ENCODE data around the gene HLA-DQA2. TPM values are rescaled to one million over a fixed set of nuclear protein-coding genes. Genes with fewer than 3 reads are reported as not detected.
"Not testable (repeated sequence)": the region's sequence is repeated elsewhere in the genome, so short reads cannot be mapped to it uniquely, and the experiment has no call there.

The HLA-DQA2 gene
- total RNA-seq, 4 donors from 2014 or later: 0.33 to 0.94 TPM; not detected in 2

DNA sequence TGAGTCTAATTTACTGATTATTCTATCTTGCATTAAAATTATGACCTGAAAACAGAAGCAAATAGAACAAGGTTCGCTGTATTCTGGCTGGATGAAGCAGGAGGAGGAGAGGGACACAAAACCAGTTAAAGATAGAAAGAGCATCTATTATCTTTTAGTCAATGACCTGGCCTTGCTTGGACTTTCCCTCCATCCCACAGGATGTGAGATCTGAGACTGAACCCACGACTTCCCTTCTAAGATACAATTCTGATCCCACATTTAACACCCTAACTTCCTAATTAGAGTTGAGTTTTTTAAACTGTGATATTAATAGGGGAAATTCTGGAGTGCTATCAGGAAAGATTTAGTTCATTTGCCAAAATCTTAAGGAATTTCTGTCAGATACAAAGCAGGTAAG is 3.1 kb upstream of the HLA-DQA2 start:
- no peak for DNase-seq
- Histone ChIP-seq H3K4me1 (no peaks in the 10 kb centered on the region), H3K27me3 (no peaks in the 10 kb centered on the region), H3K27ac (no peak overlapping the region), H3K4me3 (replicated peaks in 1 of 3) (no peak overlapping the region), H3K36me3 (no peaks in the 10 kb centered on the region), H3K9me3 (no peaks in the 10 kb centered on the region)
- TF ChIP-seq POLR2A (IDR thresholded peaks at IDR 0.05): no peak
- no peak for TF ChIP-seq CTCF (IDR thresholded peaks at IDR 0.05)
- intact Hi-C loops (cut with DNase I): no loop called here
- 54 to 57% methylated on average over 2 of the region's 2 CpGs for whole genome bisulfite sequencing, 2 donors

DNA sequence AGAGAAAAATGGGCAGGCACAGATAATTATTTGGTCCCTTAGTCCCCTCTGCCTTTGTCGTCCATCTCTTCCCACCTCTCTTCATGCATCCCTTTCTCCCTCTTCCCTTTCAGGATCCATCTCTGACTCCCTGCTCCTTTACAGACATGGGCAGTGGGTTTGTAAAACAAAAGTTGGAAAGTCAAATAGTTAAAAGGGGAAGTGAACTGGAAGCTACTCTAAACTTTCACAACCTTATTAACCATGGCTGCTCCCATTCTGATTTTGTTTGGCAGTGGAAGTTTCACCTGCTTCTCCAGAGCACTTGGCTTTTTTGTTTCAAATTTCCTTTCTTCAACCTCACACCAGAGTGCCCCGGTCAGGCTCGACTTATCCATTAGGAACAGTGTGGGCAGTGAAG is 1.2 kb downstream of the HLA-DQA2 start:
- TF ChIP-seq POLR2A (IDR thresholded peaks at IDR 0.05) (no peak), CTCF (IDR thresholded peaks at IDR 0.05) (no peak)
- no peaks in the 10 kb centered on the region for H3K4me1 ChIP-seq
- WGBS, 2 donors: 61 to 77% methylated on average over 3 of the region's 3 CpGs

DNA sequence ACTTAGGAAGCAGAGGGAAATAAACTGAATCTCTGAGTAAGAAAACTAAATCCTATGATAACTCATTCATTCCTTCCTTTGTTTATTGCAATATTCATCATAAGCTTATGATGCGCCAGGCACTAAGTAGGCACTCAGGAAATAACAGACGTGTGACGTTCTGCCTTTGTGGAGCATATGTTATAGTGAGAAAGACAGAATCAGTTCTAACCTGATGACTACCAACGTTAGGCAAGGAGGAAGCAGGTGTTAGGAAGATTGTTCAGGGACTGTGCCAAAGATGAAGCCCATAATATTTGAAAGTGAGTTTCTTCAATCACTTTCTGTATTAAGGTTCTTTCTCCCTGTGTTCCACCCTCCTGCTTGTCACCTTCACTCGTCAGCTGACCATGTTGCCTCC is 3.6 kb downstream of the HLA-DQA2 start:
- intact Hi-C loops (cut with DNase I): loop anchor here (10.0 kb wide), 1 partner anchor 100 kb away; no protein-coding TSS in a partner anchor
- no peaks in the 10 kb centered on the region for H3K36me3 ChIP-seq
- no peaks in the 10 kb centered on the region for H3K4me1 ChIP-seq
- H3K4me3 ChIP-seq (replicated peaks in 1 of 3): no peak overlapping the region
- TF ChIP-seq CTCF (IDR thresholded peaks at IDR 0.05) (no peak), POLR2A (IDR thresholded peaks at IDR 0.05) (no peak)
- 51 to 65% methylated on average over 5 of the region's 5 CpGs for WGBS, 2 donors
- H3K9me3 ChIP-seq: no peaks in the 10 kb centered on the region
- H3K27me3 ChIP-seq: peaks cover 4% of the 10 kb centered on the region
- H3K27ac ChIP-seq: no peak overlapping the region
- DNase-seq: no peak

More for the DNA sequence above, 1.2 kb downstream of the HLA-DQA2 start:
- intact Hi-C loops (cut with DNase I): loop anchor here (10.0 kb wide), 1 partner anchor 98 kb away; no protein-coding TSS in a partner anchor
- Histone ChIP-seq H3K27ac (no peak overlapping the region), H3K27me3 (no peaks in the 10 kb centered on the region), H3K9me3 (no peaks in the 10 kb centered on the region), H3K4me3 (replicated peaks in 1 of 3) (no peak overlapping the region), H3K36me3 (no peaks in the 10 kb centered on the region)
- no peak for DNase-seq

DNA sequence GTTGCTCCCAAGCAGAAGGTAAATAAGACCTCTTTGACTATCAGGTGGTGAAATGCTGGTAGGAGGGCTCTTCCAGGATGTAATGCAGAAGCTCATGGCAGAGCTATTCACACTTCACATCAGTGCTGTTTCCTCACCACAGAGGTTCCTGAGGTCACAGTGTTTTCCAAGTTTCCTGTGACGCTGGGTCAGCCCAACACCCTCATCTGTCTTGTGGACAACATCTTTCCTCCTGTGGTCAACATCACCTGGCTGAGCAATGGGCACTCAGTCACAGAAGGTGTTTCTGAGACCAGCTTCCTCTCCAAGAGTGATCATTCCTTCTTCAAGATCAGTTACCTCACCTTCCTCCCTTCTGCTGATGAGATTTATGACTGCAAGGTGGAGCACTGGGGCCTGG is 4.5 kb downstream of the HLA-DQA2 start:
- not testable (repeated sequence) for DNase-seq; H3K36me3 ChIP-seq; H3K4me1 ChIP-seq; H3K27ac ChIP-seq; H3K9me3 ChIP-seq; H3K4me3 ChIP-seq (replicated peaks in 1 of 3); H3K27me3 ChIP-seq
- WGBS, 2 donors: 56 to 60% methylated on average over 1 of the region's 1 CpG
- intact Hi-C loops (cut with DNase I): loop anchor here (10.0 kb wide), 1 partner anchor 101 kb away; no protein-coding TSS in a partner anchor

DNA sequence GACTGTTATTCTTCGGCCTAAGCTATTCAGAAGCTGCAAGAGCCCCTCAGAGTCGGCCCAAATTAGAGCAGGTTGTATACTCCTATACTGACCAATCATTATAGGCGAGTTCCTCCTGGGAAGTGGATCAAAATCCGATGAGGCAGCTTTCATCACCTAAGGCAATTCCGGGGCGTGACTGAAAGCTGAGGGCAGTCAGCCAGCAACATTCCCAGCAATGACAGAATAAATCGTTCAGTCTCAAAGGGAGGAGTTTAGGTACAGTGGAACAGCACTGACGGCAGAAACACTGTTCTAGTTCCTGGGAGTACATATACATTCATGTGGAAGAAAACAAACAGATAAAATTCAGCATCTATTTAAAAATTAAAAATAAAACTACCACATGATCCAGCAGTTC is 11.4 kb downstream of the HLA-DQA2 start:
- Histone ChIP-seq H3K27ac (no peak overlapping the region), H3K4me3 (replicated peaks in 1 of 3) (no peak overlapping the region), H3K9me3 (no peaks in the 10 kb centered on the region), H3K4me1 (no peaks in the 10 kb centered on the region), H3K36me3 (no peaks in the 10 kb centered on the region), H3K27me3 (peaks cover 4% of the 10 kb centered on the region)
- WGBS, 2 donors: 34 to 39% methylated on average over 8 of the region's 8 CpGs
- TF ChIP-seq CTCF (IDR thresholded peaks at IDR 0.05) (no peak), POLR2A (IDR thresholded peaks at IDR 0.05) (no peak)
- peak in 1 of 2 donors; percentile 1 for DNase-seq
- intact Hi-C loops (cut with DNase I): no loop called here

GRCh38 chr6:32759669-32760068 is 18.5 kb downstream of the HLA-DQA2 start:
- Histone ChIP-seq H3K36me3 (no peaks in the 10 kb centered on the region), H3K9me3 (no peaks in the 10 kb centered on the region), H3K4me3 (replicated peaks in 1 of 3) (no peak overlapping the region), H3K4me1 (no peaks in the 10 kb centered on the region), H3K27me3 (no peaks in the 10 kb centered on the region), H3K27ac (no peak overlapping the region)
- no peak for DNase-seq
- intact Hi-C loops (cut with DNase I): no loop called here
- WGBS, 2 donors: 81 to 87% methylated on average over 1 of the region's 1 CpG
- TF ChIP-seq POLR2A (IDR thresholded peaks at IDR 0.05) (no peak), CTCF (IDR thresholded peaks at IDR 0.05) (no peak)

All from thyroid gland (tissue), 4 donors.